ENCODE measurements around the gene ZNF396. TPM values are rescaled to one million over a fixed set of nuclear protein-coding genes. Genes with fewer than 3 reads are reported as not detected.

Gene ZNF396
- total RNA-seq, 1 experiment from 2014 or later, result 1.4 TPM

DNA sequence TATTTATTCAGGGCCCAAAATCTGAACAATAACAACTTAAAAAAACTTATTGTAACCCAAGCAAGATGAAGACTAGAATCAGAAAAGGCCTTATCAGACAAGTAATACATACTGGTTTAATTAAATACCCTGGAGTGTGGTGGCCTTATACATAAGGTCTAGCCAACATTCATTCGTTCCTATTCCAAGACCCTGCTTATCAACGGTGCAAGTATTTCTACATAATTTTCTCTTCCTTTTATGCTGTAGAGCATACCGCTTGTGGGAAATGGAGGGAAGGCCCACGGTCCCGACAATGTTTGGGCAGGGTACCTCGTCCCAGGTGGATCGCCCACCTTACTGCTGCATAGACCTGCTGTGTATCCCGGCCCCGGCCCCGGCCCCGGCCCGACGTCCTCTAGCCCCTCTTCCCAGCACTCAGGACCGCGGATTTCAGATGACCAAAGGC, 33.6 kb downstream of the ZNF396 start:
- DNase-seq, result no peak
- peaks cover 24% of the 10 kb centered on the region for H3K4me1 ChIP-seq (ENCODE audit: low read length)
- peaks cover 62% of the 10 kb centered on the region for H3K79me2 ChIP-seq (ENCODE audit: low read length)
- peak overlapping the region; percentile 92 for H3K4me3 ChIP-seq (ENCODE audit: low read length)
- H3K36me3 ChIP-seq (ENCODE audit: insufficient read depth, low read length), result peaks cover 50% of the 10 kb centered on the region
- H3K9ac ChIP-seq (ENCODE audit: low read length), result peak overlapping the region; percentile 98
- H4K20me1 ChIP-seq (ENCODE audit: insufficient read depth, low read depth, low read length), result peaks cover 14% of the 10 kb centered on the region
- H3K9me3 ChIP-seq (ENCODE audit: low read length), result no peaks in the 10 kb centered on the region
- H2AFZ ChIP-seq (ENCODE audit: low read length), result no peak overlapping the region
- no peak overlapping the region; the same call in 1 of the 2 replicates for H3K27ac ChIP-seq (ENCODE audit: low read length)
- peak overlapping the region; percentile 90 for H3K4me2 ChIP-seq (ENCODE audit: low read depth, low read length, poor library complexity, severe bottlenecking)
- H3K9me2 ChIP-seq (replicated peaks; ENCODE audit: insufficient read depth, low read length), result no peaks in the 10 kb centered on the region
- H3K27me3 ChIP-seq (ENCODE audit: low read length), result no peaks in the 10 kb centered on the region

DNA sequence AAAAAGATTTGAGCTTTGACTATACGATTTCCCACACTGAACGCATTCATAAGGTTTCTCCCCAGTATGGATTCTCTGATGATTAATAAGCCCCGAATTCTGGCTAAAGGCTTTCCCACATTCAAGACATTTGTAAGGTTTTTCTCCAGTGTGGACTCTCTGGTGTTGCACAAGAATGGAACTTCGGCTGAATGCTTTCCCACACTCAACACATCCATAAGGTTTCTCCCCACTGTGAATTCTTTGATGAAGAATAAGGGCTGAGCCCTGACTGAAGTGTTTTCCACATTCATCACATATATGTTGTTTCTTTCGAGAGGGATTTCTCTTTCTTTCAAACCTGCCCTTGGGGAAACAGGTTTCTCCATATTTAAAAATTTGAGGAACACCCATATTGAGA, 39.9 kb downstream of the ZNF396 start:
- Histone ChIP-seq H3K27ac (ENCODE audit: low read length) (no peak overlapping the region), H4K20me1 (ENCODE audit: insufficient read depth, low read depth, low read length) (peaks cover under 1% of the 10 kb centered on the region), H3K9ac (ENCODE audit: low read length) (no peak overlapping the region), H3K9me3 (ENCODE audit: low read length) (no peaks in the 10 kb centered on the region), H3K4me1 (ENCODE audit: low read length) (no peaks in the 10 kb centered on the region), H2AFZ (ENCODE audit: low read length) (no peak overlapping the region), H3K79me2 (ENCODE audit: low read length) (peaks cover 44% of the 10 kb centered on the region), H3K4me3 (ENCODE audit: low read length) (no peak overlapping the region), H3K4me2 (ENCODE audit: low read depth, low read length, poor library complexity, severe bottlenecking) (no peak overlapping the region), H3K27me3 (ENCODE audit: low read length) (no peaks in the 10 kb centered on the region), H3K36me3 (ENCODE audit: insufficient read depth, low read length) (peaks cover 90% of the 10 kb centered on the region), H3K9me2 (replicated peaks; ENCODE audit: insufficient read depth, low read length) (no peaks in the 10 kb centered on the region)
- no peak for DNase-seq

DNA sequence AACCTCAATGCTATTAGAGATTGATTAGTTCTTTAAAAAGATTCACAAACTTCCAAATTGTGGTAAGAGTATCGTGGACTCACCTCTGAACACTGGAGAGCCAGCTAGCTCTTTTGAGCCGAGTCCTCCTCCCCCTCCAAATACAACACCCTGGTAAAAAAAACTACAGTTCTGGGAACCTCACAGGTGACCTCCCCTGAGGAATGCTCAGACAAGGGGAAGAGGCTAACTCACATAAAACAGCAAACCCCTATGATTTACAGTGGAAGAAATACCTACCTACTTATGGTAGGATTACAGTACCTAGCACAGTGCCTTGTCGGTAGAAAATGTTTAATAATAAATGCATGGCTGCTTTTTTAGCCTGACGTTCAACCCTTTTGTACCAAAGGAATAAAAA, 41.3 kb downstream of the ZNF396 start:
- H3K79me2 ChIP-seq (ENCODE audit: low read length), result peaks cover 30% of the 10 kb centered on the region
- H3K9me3 ChIP-seq (ENCODE audit: low read length), result no peaks in the 10 kb centered on the region
- no peaks in the 10 kb centered on the region for H3K4me1 ChIP-seq (ENCODE audit: low read length)

DNA sequence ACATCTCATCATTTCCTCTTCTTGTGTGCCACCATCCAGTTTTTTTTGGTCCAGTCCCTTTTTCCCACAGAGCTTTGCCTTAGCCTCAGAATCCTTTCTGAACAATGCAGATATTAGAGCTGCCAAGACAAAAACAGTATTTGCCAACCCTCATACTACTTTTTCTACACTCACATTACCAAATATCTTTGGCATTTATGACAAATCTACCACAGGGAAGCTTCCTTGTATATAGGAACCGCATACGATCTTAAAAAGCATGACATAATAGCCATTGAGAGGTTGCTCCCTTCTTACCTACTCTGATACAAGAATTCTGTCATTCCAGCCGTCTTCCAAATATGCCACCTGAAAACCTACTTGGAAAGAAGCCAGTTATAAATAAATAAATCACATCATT, 42.3 kb downstream of the ZNF396 start:
- H3K4me1 ChIP-seq (ENCODE audit: low read length), result no peaks in the 10 kb centered on the region
- H2AFZ ChIP-seq (ENCODE audit: low read length), result no peak overlapping the region
- no peaks in the 10 kb centered on the region for H3K27me3 ChIP-seq (ENCODE audit: low read length)
- no peak overlapping the region for H3K4me2 ChIP-seq (ENCODE audit: low read depth, low read length, poor library complexity, severe bottlenecking)
- no peaks in the 10 kb centered on the region for H3K9me3 ChIP-seq (ENCODE audit: low read length)
- DNase-seq, result no peak
- no peaks in the 10 kb centered on the region for H3K9me2 ChIP-seq (replicated peaks; ENCODE audit: insufficient read depth, low read length)
- no peak overlapping the region for H3K9ac ChIP-seq (ENCODE audit: low read length)
- peaks cover 19% of the 10 kb centered on the region for H3K79me2 ChIP-seq (ENCODE audit: low read length)
- no peak overlapping the region for H3K4me3 ChIP-seq (ENCODE audit: low read length)
- no peak overlapping the region for H3K27ac ChIP-seq (ENCODE audit: low read length)
- no peaks in the 10 kb centered on the region for H4K20me1 ChIP-seq (ENCODE audit: insufficient read depth, low read depth, low read length)
- H3K36me3 ChIP-seq (ENCODE audit: insufficient read depth, low read length), result peaks cover 66% of the 10 kb centered on the region

More for the DNA sequence above, 41.3 kb downstream of the ZNF396 start:
- H3K9ac ChIP-seq (ENCODE audit: low read length), result no peak overlapping the region
- H3K36me3 ChIP-seq (ENCODE audit: insufficient read depth, low read length), result peaks cover 77% of the 10 kb centered on the region
- H3K4me3 ChIP-seq (ENCODE audit: low read length), result no peak overlapping the region
- no peaks in the 10 kb centered on the region for H3K9me2 ChIP-seq (replicated peaks; ENCODE audit: insufficient read depth, low read length)
- H4K20me1 ChIP-seq (ENCODE audit: insufficient read depth, low read depth, low read length), result no peaks in the 10 kb centered on the region
- H3K27ac ChIP-seq (ENCODE audit: low read length), result no peak overlapping the region
- DNase-seq, result no peak
- no peaks in the 10 kb centered on the region for H3K27me3 ChIP-seq (ENCODE audit: low read length)
- no peak overlapping the region for H3K4me2 ChIP-seq (ENCODE audit: low read depth, low read length, poor library complexity, severe bottlenecking)
- no peak overlapping the region for H2AFZ ChIP-seq (ENCODE audit: low read length)

DNA sequence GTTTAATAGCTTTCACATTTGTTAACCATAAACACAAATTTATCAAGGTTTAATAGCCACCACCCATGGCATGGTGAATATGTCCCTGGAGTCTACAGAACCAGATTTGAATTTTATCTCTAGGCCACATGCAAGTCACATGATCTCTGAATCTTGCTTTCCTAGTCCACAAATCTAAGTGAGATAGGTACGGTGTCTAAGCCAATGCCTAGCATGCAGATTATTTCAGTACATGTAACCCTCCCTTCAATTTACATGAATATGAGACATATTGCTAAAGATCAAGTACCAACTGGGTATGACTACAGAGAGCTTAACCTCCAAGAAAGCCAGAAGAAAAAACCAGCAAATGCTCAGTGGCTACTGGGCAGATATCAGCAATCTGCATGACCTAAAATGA, 42.9 kb downstream of the ZNF396 start:
- no peak overlapping the region for H3K27ac ChIP-seq (ENCODE audit: low read length)
- H4K20me1 ChIP-seq (ENCODE audit: insufficient read depth, low read depth, low read length), result no peaks in the 10 kb centered on the region
- no peak overlapping the region for H2AFZ ChIP-seq (ENCODE audit: low read length)
- H3K9ac ChIP-seq (ENCODE audit: low read length), result no peak overlapping the region
- H3K79me2 ChIP-seq (ENCODE audit: low read length), result peaks cover 13% of the 10 kb centered on the region
- H3K9me3 ChIP-seq (ENCODE audit: low read length), result no peaks in the 10 kb centered on the region
- H3K9me2 ChIP-seq (replicated peaks; ENCODE audit: insufficient read depth, low read length), result no peaks in the 10 kb centered on the region
- H3K4me2 ChIP-seq (ENCODE audit: low read depth, low read length, poor library complexity, severe bottlenecking), result no peak overlapping the region
- peaks cover 60% of the 10 kb centered on the region for H3K36me3 ChIP-seq (ENCODE audit: insufficient read depth, low read length)
- no peak overlapping the region for H3K4me3 ChIP-seq (ENCODE audit: low read length)
- no peak for DNase-seq
- H3K27me3 ChIP-seq (ENCODE audit: low read length), result no peaks in the 10 kb centered on the region
- H3K4me1 ChIP-seq (ENCODE audit: low read length), result no peaks in the 10 kb centered on the region

DNA sequence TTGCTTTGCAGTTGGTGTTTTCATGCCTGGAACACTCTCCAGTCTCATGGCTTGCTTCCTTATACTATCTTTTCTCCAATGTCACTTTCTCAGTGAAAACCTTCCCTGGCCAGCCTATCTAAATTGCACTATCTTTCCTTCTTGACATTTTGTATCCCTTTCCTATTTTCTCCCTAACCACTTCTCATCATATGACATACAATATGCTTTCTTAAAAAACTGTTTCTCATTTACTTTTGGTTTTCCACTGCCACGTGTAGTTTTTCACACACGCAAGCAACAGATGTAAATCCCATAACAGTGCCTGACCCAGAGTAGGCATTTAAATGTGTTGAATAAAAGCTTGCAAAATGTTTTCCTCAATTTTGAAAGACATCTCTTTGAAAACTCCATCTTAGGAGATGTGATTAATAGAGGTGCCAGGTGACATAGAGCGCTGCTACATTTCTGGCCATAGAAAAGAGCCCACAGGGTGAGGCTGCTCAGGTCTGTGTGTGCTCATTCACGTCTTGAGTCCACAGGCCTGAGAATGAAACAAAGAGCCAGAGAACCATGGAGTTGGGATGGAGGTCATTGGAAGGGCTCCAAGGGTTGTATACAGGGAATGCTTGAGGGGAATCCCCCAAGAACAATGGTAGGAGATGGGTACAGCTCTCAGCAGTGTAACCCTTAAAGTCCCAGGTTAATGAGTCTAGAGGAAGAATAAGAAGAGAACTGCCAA, 45.6 kb downstream of the ZNF396 start:
- no peaks in the 10 kb centered on the region for H3K9me3 ChIP-seq (ENCODE audit: low read length)
- no peaks in the 10 kb centered on the region for H3K4me1 ChIP-seq (ENCODE audit: low read length)
- H3K36me3 ChIP-seq (ENCODE audit: insufficient read depth, low read length), result peaks cover 33% of the 10 kb centered on the region
- no peak overlapping the region for H3K9ac ChIP-seq (ENCODE audit: low read length)
- no peaks in the 10 kb centered on the region for H3K27me3 ChIP-seq (ENCODE audit: low read length)
- DNase-seq, result no peak
- H3K4me2 ChIP-seq (ENCODE audit: low read depth, low read length, poor library complexity, severe bottlenecking), result no peak overlapping the region
- H3K4me3 ChIP-seq (ENCODE audit: low read length), result no peak overlapping the region
- no peaks in the 10 kb centered on the region; the same call in 1 of the 2 replicates for H3K79me2 ChIP-seq (ENCODE audit: low read length)
- no peak overlapping the region for H2AFZ ChIP-seq (ENCODE audit: low read length)
- no peak overlapping the region for H3K27ac ChIP-seq (ENCODE audit: low read length)
- H3K9me2 ChIP-seq (replicated peaks; ENCODE audit: insufficient read depth, low read length), result no peaks in the 10 kb centered on the region
- no peaks in the 10 kb centered on the region for H4K20me1 ChIP-seq (ENCODE audit: insufficient read depth, low read depth, low read length)

DNA sequence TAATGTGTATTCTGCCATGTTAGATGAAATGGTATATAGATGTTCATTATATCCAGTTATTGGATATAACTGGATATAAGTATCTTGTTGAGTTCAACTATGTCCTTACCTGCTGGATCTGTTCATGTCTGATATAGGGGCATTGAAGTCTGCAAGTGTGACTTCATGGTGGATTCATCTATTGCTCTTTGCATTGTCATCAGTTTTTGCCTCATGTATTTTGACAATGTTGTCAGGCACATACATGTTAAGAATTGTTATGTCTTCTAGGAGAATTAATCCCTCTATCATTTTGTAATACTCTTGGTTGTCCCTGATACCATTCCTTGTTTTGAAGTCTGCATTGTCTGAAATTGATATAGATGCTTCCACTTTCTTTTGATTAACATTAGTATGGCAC, 48.3 kb downstream of the ZNF396 start:
- no peak overlapping the region for H3K4me3 ChIP-seq (ENCODE audit: low read length)
- no peak for DNase-seq
- no peaks in the 10 kb centered on the region for H4K20me1 ChIP-seq (ENCODE audit: insufficient read depth, low read depth, low read length)
- no peaks in the 10 kb centered on the region for H3K27me3 ChIP-seq (ENCODE audit: low read length)
- H3K4me2 ChIP-seq (ENCODE audit: low read depth, low read length, poor library complexity, severe bottlenecking), result no peak overlapping the region
- no peak overlapping the region for H3K9ac ChIP-seq (ENCODE audit: low read length)
- H3K4me1 ChIP-seq (ENCODE audit: low read length), result no peaks in the 10 kb centered on the region
- no peaks in the 10 kb centered on the region for H3K9me2 ChIP-seq (replicated peaks; ENCODE audit: insufficient read depth, low read length)
- H3K9me3 ChIP-seq (ENCODE audit: low read length), result no peaks in the 10 kb centered on the region
- H3K79me2 ChIP-seq (ENCODE audit: low read length), result no peaks in the 10 kb centered on the region
- peaks cover 8% of the 10 kb centered on the region; the same call in 1 of the 2 replicates for H3K36me3 ChIP-seq (ENCODE audit: insufficient read depth, low read length)
- H3K27ac ChIP-seq (ENCODE audit: low read length), result no peak overlapping the region
- no peak overlapping the region for H2AFZ ChIP-seq (ENCODE audit: low read length)

DNA sequence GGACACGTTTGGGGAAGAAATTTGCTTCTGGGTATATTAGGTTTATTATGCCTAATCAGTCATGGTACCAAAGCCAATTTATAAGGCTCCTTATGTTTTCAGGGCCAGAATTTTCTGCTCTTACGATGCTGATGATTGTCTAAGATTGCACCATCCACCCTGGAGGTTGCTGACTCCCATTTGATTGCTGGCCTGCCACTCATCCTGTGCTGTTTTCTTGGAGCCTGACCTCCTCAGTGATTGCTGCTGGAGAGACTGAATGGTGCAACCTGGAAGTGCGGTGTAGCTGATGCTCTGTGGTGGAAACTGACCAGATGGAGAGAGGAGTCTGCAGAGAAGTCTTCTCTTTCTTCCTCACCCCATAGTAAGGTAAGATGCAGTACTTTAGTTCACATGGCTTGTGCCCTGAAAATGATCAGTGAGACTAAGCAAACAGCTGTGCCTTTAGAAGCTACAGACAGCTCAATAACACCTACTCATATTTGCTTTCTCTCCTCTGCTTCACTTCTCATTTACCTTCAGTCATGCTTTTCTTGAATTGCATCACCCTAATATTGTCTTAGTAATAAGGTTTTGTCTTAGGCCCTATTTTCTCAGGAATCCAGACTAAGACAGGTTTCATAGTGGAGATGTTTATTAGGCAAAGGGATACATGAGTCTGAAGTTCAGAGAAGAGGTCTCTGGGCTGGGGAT, 50.3 kb downstream of the ZNF396 start:
- H3K79me2 ChIP-seq (ENCODE audit: low read length), result no peaks in the 10 kb centered on the region
- H3K9me3 ChIP-seq (ENCODE audit: low read length), result no peaks in the 10 kb centered on the region
- no peak overlapping the region for H3K27ac ChIP-seq (ENCODE audit: low read length)
- H3K9ac ChIP-seq (ENCODE audit: low read length), result no peak overlapping the region
- H3K36me3 ChIP-seq (ENCODE audit: insufficient read depth, low read length), result no peaks in the 10 kb centered on the region
- no peaks in the 10 kb centered on the region for H3K4me1 ChIP-seq (ENCODE audit: low read length)
- no peak for DNase-seq
- no peaks in the 10 kb centered on the region for H4K20me1 ChIP-seq (ENCODE audit: insufficient read depth, low read depth, low read length)
- no peak overlapping the region for H3K4me3 ChIP-seq (ENCODE audit: low read length)
- H2AFZ ChIP-seq (ENCODE audit: low read length), result no peak overlapping the region
- H3K9me2 ChIP-seq (replicated peaks; ENCODE audit: insufficient read depth, low read length), result no peaks in the 10 kb centered on the region
- no peak overlapping the region for H3K4me2 ChIP-seq (ENCODE audit: low read depth, low read length, poor library complexity, severe bottlenecking)
- H3K27me3 ChIP-seq (ENCODE audit: low read length), result no peaks in the 10 kb centered on the region
